ENCODE measurements around the gene PSMB9.

Gene PSMB9

GRCh38 chr6:32819729-32820128, 34.3 kb upstream of the PSMB9 start:
- Histone ChIP-seq H3K4me3 (IDR thresholded peaks at IDR 0.05; ENCODE audit: insufficient read depth, low read depth, low read length) (no peak overlapping the region), H3K4me1 (ENCODE audit: low read depth, poor library complexity, severe bottlenecking) (no peaks in the 10 kb centered on the region), H3K27me3 (ENCODE audit: insufficient read depth, low read depth) (no peaks in the 10 kb centered on the region), H3K79me2 (ENCODE audit: insufficient read depth, low read depth) (no peaks in the 10 kb centered on the region), H3K4me2 (no peak overlapping the region), H4K20me1 (ENCODE audit: insufficient read depth) (no peaks in the 10 kb centered on the region), H2AFZ (ENCODE audit: low read depth) (no peak overlapping the region), H3K27ac (no peak overlapping the region), H3K36me3 (ENCODE audit: insufficient read depth) (no peaks in the 10 kb centered on the region), H3K9ac (no peak overlapping the region)
- no peak for TF ChIP-seq CTCF (conservative IDR thresholded peaks at IDR 0.05; ENCODE audit: low read depth, low read length)

- H3K27me3 ChIP-seq (ENCODE audit: insufficient read depth, low read depth), result no peaks in the 10 kb centered on the region
- 0 out of 2 replicates have a peak, but pooled peaks have one; percentile 10 for TF ChIP-seq CTCF (conservative IDR thresholded peaks at IDR 0.05; ENCODE audit: low read depth, low read length)
- H3K27ac ChIP-seq, result no peak overlapping the region
- no peak overlapping the region for H2AFZ ChIP-seq (ENCODE audit: low read depth)
- H3K9ac ChIP-seq, result no peak overlapping the region
- H3K79me2 ChIP-seq (ENCODE audit: insufficient read depth, low read depth), result no peaks in the 10 kb centered on the region
- no peaks in the 10 kb centered on the region for H3K36me3 ChIP-seq (ENCODE audit: insufficient read depth)
- H3K4me2 ChIP-seq, result no peak overlapping the region
- H4K20me1 ChIP-seq (ENCODE audit: insufficient read depth), result no peaks in the 10 kb centered on the region
- H3K4me1 ChIP-seq (ENCODE audit: low read depth, poor library complexity, severe bottlenecking), result no peaks in the 10 kb centered on the region
- H3K4me3 ChIP-seq (IDR thresholded peaks at IDR 0.05; ENCODE audit: insufficient read depth, low read depth, low read length), result no peak overlapping the region
Observed at GRCh38 chr6:32825966-32826365, 28.0 kb upstream of the PSMB9 start.

- no peak overlapping the region for H2AFZ ChIP-seq (ENCODE audit: low read depth)
- no peak overlapping the region for H3K9ac ChIP-seq
- no peaks in the 10 kb centered on the region for H3K4me1 ChIP-seq (ENCODE audit: low read depth, poor library complexity, severe bottlenecking)
- TF ChIP-seq CTCF (conservative IDR thresholded peaks at IDR 0.05; ENCODE audit: low read depth, low read length), result no peak
- no peak overlapping the region for H3K4me3 ChIP-seq (IDR thresholded peaks at IDR 0.05; ENCODE audit: insufficient read depth, low read depth, low read length)
- no peak overlapping the region for H3K27ac ChIP-seq
- no peaks in the 10 kb centered on the region for H3K79me2 ChIP-seq (ENCODE audit: insufficient read depth, low read depth)
- no peaks in the 10 kb centered on the region for H3K27me3 ChIP-seq (ENCODE audit: insufficient read depth, low read depth)
- no peak overlapping the region for H3K4me2 ChIP-seq
- no peaks in the 10 kb centered on the region for H4K20me1 ChIP-seq (ENCODE audit: insufficient read depth)
- no peaks in the 10 kb centered on the region for H3K36me3 ChIP-seq (ENCODE audit: insufficient read depth)
Observed at GRCh38 chr6:32827025-32827424, 27.0 kb upstream of the PSMB9 start.

GRCh38 chr6:32829495-32829894, 24.5 kb upstream of the PSMB9 start:
- Histone ChIP-seq H3K4me3 (IDR thresholded peaks at IDR 0.05; ENCODE audit: insufficient read depth, low read depth, low read length) (no peak overlapping the region), H3K4me2 (no peak overlapping the region), H3K79me2 (ENCODE audit: insufficient read depth, low read depth) (no peaks in the 10 kb centered on the region), H2AFZ (ENCODE audit: low read depth) (no peak overlapping the region), H3K27me3 (ENCODE audit: insufficient read depth, low read depth) (no peaks in the 10 kb centered on the region), H3K27ac (no peak overlapping the region), H4K20me1 (ENCODE audit: insufficient read depth) (no peaks in the 10 kb centered on the region), H3K36me3 (ENCODE audit: insufficient read depth) (no peaks in the 10 kb centered on the region), H3K4me1 (ENCODE audit: low read depth, poor library complexity, severe bottlenecking) (no peaks in the 10 kb centered on the region), H3K9ac (no peak overlapping the region)
- TF ChIP-seq CTCF (conservative IDR thresholded peaks at IDR 0.05; ENCODE audit: low read depth, low read length), result no peak

All from KMS-11 (cell line).